Stimulated activated CD8-positive, alpha-beta memory T cell treated with anti-CD3 and anti-CD28 coated beads, Interleukin-12 subunit alpha, Interleukin-12 subunit beta, amount 100 ng/mL, for 4 hours (primary cell): ENCODE results near the gene PSMC6.
"Not testable (repeated sequence)": the region's sequence is repeated elsewhere in the genome, so short reads cannot be mapped to it uniquely, and the experiment has no call there.

ENCODE experiments used
- DNase-seq: peaks from one replicate; pipeline ENCODE4 v3.0.0-alpha.2; 2020; ENCODE audit warnings: low read depth

The PSMC6 gene

GRCh38 chr14:52723514-52724359, 16.7 kb downstream of the PSMC6 start:
- DNase-seq, result no peak

GRCh38 chr14:52724360-52724644, 17.3 kb downstream of the PSMC6 start:
- DNase-seq, result no peak

- not testable (repeated sequence) for DNase-seq
These were observed 20.5 kb downstream of the PSMC6 start for GRCh38 chr14:52727509-52727908.

- DNase-seq, result not testable (repeated sequence)
These were observed 22.0 kb downstream of the PSMC6 start for GRCh38 chr14:52729035-52729434.

GRCh38 chr14:52729585-52729924, 22.6 kb downstream of the PSMC6 start:
- DNase-seq, result no peak

GRCh38 chr14:52729925-52730708, 23.1 kb downstream of the PSMC6 start, which contains the start of gene STYX:
STYX (plus strand) TSS chr14:52730166; CDS start chr14:52730475, 309 bp downstream.
- DNase-seq, result peak; percentile 98

GRCh38 chr14:52730709-52731111, 23.7 kb downstream of the PSMC6 start:
- no peak for DNase-seq

GRCh38 chr14:52733824-52734223, 26.8 kb downstream of the PSMC6 start:
- no peak for DNase-seq

GRCh38 chr14:52735921-52736489, 29.0 kb downstream of the PSMC6 start:
- no peak for DNase-seq

- DNase-seq, result no peak
These were observed 31.4 kb downstream of the PSMC6 start for GRCh38 chr14:52738409-52738808.

GRCh38 chr14:52740751-52741150, 33.8 kb downstream of the PSMC6 start:
- DNase-seq, result no peak

- DNase-seq, result no peak
These were observed 34.9 kb downstream of the PSMC6 start for GRCh38 chr14:52741865-52742264.

GRCh38 chr14:52748647-52749292, 41.8 kb downstream of the PSMC6 start:
- no peak for DNase-seq

- DNase-seq, result no peak
These were observed 48.8 kb downstream of the PSMC6 start for GRCh38 chr14:52755607-52756316.

GRCh38 chr14:52759145-52759544, 52.1 kb downstream of the PSMC6 start:
- no peak for DNase-seq

- DNase-seq, result not testable (repeated sequence)
These were observed 55.9 kb downstream of the PSMC6 start for GRCh38 chr14:52762923-52763322.

- no peak for DNase-seq
These were observed 60.2 kb downstream of the PSMC6 start for GRCh38 chr14:52767058-52767833.

- no peak for DNase-seq
These were observed 62.9 kb downstream of the PSMC6 start for GRCh38 chr14:52769887-52770286.

- DNase-seq, result no peak
These were observed 69.8 kb downstream of the PSMC6 start for GRCh38 chr14:52776816-52777215.
